Left renal cortex interstitium (tissue), 4 donors: ENCODE data around the gene SIDT2. TPM values are rescaled to one million over a fixed set of nuclear protein-coding genes. Genes with fewer than 3 reads are reported as not detected.
A peak's percentile ranks its signal among the peaks of the same experiment; 100 is the strongest.

ENCODE experiments used
- DNase-seq, 4 donors: peaks; one replicate each; pipeline ENCODE4 v3.0.0-alpha.2; 2013; ENCODE audit warnings: low read depth in 4 of 4, low spot score in 2 of 4, missing footprints in 1 of 4
- polyA plus RNA-seq, 4 donors: library from polyadenylated mRNA; unstranded; fragments of 120-200 nt; gene quantifications; one replicate each; pipeline ENCODE4 v1.2.1, GENCODE V29; 2013; ENCODE audit not compliant: insufficient read length in 4 of 4

Gene SIDT2
- polyA plus RNA-seq, 4 donors = 36.9 to 56.2 (median 44.1) TPM

DNA sequence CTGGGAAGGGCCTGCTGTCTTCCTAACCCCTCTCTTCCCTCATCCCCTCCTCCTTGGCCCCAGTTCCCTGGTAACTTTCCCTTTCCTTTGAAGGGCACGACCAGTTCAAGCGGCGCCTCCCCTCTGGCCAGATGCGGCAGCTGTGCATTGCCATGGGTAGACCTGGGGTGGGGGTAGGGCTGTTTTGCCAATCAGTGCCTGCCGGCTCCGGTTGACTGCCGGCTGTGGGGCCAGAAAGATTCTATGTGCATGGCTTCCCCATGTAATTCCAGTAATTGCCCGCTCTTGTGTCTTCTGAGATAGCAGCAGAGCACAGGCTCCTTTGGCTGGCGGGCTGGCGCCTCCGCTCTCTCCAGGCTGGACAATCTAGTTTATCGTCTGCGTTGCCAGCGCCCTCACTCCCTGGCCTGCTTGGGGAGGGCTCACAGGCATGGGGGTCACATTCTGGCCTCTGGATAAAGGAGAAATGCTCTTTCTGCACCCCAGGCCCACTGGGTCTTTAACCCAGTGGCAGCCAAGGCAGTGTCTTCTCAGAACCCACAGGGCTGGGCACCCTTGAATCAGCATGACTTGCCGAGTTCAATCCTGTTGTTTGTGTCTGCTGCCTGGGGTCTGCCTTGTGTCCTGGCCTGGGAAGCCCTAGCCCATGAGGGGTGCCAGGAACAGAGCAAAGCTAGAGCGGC lies 9.4 kb downstream of the SIDT2 start:
- no peak for DNase-seq

- DNase-seq = no peak
Measured at GRCh38 chr11:117188620-117189081, 10.1 kb downstream of the SIDT2 start.

DNA sequence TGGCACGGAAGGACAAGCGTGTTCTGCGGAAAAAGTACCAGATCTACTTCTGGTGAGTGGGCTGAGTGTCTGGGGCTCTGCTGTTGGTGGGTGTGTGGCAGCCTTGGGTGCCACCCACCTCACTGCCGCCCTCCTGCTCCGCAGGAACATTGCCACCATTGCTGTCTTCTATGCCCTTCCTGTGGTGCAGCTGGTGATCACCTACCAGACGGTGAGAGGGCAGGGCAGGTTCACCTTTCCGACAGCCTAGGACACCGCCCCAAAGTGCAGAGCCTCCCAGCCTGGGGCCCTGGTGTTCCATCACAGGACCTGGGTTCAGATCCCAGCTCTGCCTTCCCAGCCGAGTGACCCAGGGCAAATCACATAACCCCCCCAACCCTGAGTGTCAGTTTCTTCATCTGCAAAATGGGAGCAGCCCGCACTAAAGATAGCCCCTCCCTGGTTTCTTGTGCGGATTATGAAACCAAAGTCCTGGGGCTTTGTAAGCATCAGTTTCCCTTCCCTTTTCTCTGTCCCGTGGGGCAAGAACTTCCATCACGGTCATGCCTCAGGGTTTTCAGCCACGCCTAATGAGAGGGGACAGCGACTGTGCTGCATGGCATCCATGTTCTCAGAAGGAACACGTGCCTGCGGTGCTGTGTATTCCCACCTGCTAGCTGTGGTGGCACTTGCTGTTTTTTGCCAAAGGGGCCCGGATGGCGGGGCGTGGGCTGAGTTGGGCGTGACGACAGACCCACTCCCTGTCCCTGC lies 10.8 kb downstream of the SIDT2 start:
- no peak for DNase-seq

DNA sequence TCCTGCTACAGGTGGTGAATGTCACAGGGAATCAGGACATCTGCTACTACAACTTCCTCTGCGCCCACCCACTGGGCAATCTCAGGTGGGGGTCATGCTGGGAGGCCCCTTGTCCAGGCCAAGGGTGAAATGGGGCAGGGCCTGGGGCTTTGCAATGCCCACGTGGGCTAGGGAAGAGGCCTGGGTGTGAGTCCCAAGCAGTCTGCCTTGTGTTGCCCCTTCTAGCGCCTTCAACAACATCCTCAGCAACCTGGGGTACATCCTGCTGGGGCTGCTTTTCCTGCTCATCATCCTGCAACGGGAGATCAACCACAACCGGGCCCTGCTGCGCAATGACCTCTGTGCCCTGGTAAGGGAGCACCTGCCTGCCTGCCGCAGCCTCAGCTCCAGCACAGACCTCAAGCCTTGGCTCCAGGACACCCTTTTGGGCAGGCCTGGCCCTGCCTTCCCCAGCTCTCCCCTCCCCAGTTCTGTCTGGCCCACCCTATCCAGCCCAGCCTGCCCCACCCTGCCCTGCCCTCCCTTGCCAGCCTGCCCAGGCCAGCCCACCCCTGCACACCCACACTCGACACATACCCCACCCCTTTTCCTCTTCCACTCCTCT lies 11.5 kb downstream of the SIDT2 start:
- no peak for DNase-seq

DNA sequence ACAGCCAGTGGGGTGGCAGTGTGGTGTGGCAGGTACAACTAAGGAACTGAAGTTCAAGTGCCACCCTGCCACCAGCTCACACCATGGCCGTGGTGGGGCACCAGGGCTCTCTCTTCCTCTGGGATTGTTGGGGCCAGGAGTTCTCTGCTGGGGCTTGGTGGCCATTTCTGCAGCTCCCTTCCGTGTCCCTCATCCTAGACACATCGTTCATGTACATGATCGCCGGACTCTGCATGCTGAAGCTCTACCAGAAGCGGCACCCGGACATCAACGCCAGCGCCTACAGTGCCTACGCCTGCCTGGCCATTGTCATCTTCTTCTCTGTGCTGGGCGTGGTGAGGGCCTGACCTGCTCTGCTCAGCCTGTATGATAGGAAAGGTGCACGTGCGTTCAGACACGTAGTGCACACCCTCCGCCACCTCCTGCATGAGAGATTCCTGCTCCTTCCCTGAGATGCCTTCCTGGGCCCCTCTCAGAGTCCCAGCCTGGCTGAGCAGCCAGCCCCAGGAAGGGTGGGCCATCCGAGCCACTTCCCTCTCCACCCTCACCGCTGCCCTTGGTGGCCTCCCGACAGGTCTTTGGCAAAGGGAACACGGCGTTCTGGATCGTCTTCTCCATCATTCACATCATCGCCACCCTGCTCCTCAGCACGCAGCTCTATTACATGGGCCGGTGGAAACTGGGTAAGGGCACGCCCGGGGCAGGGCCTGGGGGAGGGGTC lies 13.3 kb downstream of the SIDT2 start:
- no peak for DNase-seq

DNA sequence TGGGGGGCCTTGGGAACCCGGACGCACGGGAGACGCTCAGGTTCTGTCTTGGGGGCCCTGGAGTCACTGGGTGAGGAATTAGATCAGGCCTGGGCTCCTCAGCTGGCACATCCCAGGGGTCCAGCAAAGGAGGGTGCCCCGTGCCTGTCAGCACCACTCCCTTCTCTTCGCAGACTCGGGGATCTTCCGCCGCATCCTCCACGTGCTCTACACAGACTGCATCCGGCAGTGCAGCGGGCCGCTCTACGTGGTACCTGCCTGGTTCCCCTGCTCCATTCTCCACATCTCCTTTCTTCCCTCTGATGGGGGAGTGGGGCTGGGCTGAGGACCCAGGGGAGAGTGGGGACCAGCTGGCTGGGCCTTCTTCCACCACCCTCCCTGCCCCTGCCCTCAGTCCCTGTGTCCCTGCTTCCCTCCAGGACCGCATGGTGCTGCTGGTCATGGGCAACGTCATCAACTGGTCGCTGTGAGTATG lies 13.9 kb downstream of the SIDT2 start:
- DNase-seq = no peak

DNA sequence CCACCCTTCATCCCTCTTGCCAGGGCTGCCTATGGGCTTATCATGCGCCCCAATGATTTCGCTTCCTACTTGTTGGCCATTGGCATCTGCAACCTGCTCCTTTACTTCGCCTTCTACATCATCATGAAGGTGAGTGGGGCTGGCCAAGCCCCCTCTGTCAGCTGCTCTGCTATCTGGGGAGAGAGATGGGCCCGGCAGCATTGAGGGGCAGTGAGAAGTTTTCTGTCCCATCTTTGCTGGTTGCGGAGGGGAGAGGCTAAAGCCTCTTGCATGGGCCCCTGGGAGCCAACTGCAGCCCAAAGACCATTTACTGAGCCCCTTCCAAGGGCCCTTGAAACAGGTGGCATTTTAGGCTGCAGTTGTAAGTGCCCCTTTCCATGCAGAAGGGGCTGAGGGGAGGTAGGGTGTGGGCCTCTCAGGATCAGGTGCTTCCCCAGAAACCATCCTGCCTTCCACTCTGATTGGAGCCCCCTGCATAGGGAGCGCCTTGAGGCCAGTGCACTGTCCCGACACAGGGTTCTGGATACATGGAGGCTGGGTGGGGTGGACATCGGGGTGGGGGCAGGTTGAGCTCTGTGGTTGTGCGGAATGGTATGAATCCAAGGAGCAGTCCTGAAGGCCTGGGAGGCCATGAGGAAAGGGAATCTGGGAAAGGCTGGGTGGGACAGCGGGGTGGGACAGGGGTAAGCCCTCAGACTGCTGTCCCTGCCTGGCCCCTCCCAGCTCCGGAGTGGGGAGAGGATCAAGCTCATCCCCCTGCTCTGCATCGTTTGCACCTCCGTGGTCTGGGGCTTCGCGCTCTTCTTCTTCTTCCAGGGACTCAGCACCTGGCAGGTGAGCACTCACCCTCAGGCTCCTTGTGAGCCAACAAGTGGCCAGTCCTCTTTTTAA lies 14.8 kb downstream of the SIDT2 start:
- DNase-seq = no peak

DNA sequence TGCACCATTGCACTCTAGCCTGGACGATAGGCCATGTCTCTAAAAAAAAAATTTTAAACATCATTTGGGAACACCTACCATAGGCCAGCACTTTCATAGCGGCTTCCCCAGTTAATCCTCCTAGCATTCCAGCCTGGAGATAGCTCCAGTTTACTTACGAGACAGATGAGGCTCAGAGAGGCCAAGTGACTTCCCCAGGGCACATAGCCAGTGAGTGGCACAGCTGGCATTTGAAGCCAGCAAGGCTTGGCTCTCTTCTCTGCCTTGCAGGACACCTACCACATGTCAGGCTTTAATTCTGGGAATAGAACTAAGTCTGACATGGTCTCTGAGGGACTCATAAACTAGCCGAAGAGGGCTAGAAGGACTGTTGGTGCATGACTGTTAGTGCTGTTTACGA lies 15.7 kb downstream of the SIDT2 start:
- DNase-seq = no peak

DNA sequence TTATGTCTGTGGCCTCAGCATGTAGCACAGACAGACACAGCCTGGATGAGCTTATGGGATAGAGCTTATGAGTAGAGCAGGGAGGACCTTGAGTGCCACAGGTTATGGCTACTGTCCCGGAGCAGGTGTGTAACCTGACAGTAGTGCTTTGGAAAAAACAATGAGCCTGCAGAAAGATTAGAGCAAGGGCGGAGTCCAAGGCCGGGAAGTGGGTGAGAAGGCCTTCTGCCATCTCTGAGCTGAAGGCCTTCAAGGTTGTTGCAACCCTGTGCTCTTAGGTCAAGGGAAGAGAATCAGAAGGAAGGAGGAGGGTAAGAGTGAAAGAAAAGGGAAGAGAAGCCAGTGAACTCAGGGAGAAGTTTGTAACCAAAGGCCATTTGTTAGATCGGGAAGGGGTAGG lies 16.7 kb downstream of the SIDT2 start:
- no peak for DNase-seq

- DNase-seq = no peak
Measured at GRCh38 chr11:117195761-117196160, 17.2 kb downstream of the SIDT2 start.

GRCh38 chr11:117197006-117197405 lies 18.5 kb downstream of the SIDT2 start:
- DNase-seq = no peak

DNA sequence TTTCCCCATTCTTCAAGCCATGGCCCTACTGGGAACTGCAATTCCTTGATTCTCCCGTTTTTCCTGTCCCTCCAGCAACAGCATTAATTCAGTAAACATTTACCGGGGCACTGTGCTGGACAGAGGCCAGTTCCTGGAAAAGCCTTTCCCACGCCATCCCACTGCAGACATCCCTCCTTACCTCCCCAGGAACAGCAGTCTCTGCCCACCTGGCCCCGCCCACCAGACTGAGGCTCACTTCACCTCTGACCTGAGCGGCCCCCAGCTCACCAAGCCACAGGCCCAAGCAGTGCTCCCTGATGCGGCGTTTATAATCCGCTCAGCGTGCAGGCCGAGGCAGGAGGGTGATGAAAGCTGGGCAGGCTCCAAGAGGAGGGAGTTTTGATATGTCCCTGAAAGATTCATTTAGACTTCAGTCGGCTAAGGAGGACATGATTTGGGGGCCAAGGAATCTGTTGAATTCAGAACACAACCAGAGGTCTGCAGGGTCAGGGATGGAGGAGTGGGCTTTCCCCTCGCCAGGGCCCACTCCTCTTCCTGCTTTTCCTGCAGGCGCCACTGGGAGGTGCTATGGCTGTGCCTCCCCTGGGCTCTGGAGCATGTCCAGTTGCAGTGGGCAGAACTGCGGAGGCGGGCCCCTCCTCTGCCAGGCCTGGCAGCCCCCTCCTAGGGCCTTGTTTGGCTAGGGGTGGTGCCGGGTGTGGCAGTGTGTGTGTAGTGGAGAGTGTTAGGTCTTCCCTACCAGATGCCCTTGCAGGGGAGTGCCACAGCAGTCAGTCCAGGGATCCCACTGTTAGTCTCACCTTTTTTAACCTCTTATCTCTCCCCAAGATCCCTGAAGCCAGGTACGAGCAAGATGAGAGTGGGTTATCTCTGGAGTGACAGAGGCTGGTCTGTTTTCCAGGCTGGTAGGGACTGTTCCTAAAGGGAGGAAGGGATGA lies 19.2 kb downstream of the SIDT2 start:
- no peak for DNase-seq

DNA sequence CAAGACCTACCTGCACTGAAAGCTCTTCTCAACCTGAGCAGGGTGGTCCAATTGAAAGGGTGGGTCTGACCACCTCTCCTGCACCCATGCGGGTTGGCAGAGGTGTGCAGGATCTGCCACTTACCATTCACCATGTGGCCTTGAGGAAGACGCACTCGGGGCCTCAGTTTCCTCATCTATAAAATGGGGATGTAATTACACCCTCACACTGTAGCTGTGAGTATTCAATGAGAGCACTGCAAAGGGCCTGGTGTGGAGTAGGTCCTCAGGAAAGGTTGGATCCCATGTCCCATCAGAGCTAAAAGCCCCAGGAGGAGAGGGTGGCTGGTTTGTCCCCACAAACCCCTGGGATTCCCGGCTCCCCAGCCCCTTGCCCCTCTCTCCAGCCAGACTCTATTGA lies 20.1 kb downstream of the SIDT2 start:
- DNase-seq = no peak

DNA sequence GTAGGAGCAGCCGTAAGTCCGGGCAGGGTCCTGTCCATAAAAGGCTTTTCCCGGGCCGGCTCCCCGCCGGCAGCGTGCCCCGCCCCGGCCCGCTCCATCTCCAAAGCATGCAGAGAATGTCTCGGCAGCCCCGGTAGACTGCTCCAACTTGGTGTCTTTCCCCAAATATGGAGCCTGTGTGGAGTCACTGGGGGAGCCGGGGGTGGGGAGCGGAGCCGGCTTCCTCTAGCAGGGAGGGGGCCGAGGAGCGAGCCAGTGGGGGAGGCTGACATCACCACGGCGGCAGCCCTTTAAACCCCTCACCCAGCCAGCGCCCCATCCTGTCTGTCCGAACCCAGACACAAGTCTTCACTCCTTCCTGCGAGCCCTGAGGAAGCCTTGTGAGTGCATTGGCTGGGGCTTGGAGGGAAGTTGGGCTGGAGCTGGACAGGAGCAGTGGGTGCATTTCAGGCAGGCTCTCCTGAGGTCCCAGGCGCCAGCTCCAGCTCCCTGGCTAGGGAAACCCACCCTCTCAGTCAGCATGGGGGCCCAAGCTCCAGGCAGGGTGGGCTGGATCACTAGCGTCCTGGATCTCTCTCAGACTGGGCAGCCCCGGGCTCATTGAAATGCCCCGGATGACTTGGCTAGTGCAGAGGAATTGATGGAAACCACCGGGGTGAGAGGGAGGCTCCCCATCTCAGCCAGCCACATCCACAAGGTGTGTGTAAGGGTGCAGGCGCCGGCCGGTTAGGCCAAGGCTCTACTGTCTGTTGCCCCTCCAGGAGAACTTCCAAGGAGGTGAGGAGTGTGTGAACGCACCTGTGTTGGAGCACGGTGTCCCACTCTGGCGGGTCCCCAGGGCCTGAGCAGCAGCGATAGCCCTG lies 20.7 kb downstream of the SIDT2 start, which contains the start of gene TAGLN:
TAGLN (plus strand) TSS at position 318 of the 863 bp plus-strand sequence. CDS start 3,644 bp downstream, outside the sequence.
- peak in 1 of 4 donors; percentile 72 for DNase-seq

DNA sequence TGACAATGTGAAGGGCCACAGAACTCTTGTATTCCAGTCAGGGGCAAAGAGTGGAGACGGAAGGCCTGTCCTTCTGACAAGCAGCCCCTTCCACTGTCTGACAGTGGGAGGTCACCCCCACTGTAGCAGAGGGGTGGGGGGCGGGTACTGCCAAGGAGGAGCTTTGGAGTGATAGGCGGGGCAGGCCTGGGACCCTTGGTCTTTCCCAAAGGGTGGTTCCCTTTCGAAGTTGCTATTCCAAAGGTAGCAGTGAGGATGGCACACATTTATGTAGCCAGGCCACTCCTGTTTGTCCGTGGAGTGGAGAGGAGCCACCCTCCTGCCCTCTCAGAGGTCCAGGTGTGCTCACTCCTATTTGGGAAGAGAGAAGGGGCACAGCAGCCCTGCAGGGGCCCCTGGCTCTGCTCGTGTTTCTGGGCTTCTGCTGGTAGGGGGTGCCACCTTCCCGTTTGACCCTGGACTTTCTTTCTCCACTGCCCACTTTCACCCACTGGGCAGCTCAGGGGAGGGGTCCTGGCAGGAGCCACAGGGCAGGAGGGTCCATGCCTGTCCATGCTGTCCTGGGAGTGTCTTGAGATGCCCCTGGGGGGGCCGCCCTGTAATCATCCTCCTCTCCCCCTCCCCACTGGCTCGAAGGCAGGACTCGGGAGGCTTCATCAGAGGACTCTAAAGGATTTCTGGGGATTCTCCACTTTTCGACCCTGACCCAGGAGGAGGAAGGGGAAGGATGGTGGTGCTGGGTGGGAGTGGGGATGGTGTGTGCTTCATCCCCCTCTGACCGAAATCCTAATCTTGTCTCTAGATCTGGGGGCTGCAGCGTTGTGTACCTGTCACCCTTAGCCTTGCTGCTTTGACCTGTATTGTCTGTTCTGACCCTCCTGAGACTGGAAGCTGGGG lies 21.6 kb downstream of the SIDT2 start:
- DNase-seq = no peak

GRCh38 chr11:117200813-117201657 lies 22.5 kb downstream of the SIDT2 start:
- no peak for DNase-seq
